CD4-positive, CD25-positive, alpha-beta regulatory T cell (primary cell): Measurements from ENCODE around the gene DAP3. TPM values are rescaled to one million over a fixed set of nuclear protein-coding genes. Genes with fewer than 3 reads are reported as not detected.
"Not testable (repeated sequence)": the region's sequence is repeated elsewhere in the genome, so short reads cannot be mapped to it uniquely, and the experiment has no call there.

Experiments used
- ATAC-seq, 2 donors: fragments of 150-1000 bp; cut with Tn5 transposase; one replicate each; pipeline ENCODE4 v1.10.0; 2021; ENCODE audit warnings: low read depth in 2 of 2, moderate number of reproducible peaks in 2 of 2, moderate library complexity in 1 of 2
- DNase-seq, 3 donors: peaks; one replicate each; pipeline versions ENCODE4 v3.0.0 to v3.0.0-alpha.2; 2012 to 2022; ENCODE audit warnings: mixed read lengths in 1 of 3
- H3K27ac ChIP-seq: one replicate; pipeline ENCODE4 v1.7.0; 2013; ENCODE audit warnings: mild to moderate bottlenecking, low read length; ENCODE audit not compliant: insufficient read depth, poor library complexity, severe bottlenecking
- H3K27me3 ChIP-seq: one replicate; pipeline ENCODE4 v1.7.0; 2013; ENCODE audit warnings: low read length; ENCODE audit not compliant: control insufficient read depth, insufficient read depth
- H3K36me3 ChIP-seq: one replicate; pipeline ENCODE4 v1.7.0; 2013; ENCODE audit warnings: mild to moderate bottlenecking, low read length, moderate library complexity; ENCODE audit not compliant: control insufficient read depth, insufficient read depth
- H3K4me1 ChIP-seq: 2 replicates; pipeline ENCODE4 v1.7.0; 2013; ENCODE audit warnings: mild to moderate bottlenecking, low read length; ENCODE audit not compliant: insufficient read depth, control insufficient read depth, poor library complexity, severe bottlenecking
- H3K4me3 ChIP-seq: one replicate; pipeline ENCODE4 v1.7.0; 2013; ENCODE audit warnings: low read depth, mild to moderate bottlenecking, low read length, moderate library complexity
- H3K9me3 ChIP-seq, 2 experiments: 1 replicate in 1 of 2; 2 replicates in 1 of 2; pipeline ENCODE4 v1.7.0; 2013; ENCODE audit warnings: low read length in 2 of 2, mild to moderate bottlenecking in 1 of 2, moderate library complexity in 1 of 2; ENCODE audit not compliant: control insufficient read depth in 2 of 2
- H3K27ac Mint-ChIP-seq, 3 donors: one replicate each; pipeline ENCODE4 v1.8.0; 2020 to 2022; ENCODE audit warnings: mild to moderate bottlenecking in 3 of 3, mixed read lengths in 3 of 3, moderate library complexity in 2 of 3
- H3K27me3 Mint-ChIP-seq: one replicate; pipeline ENCODE4 v1.8.0; 2022; ENCODE audit warnings: mild to moderate bottlenecking, mixed read lengths
- H3K36me3 Mint-ChIP-seq: one replicate; pipeline ENCODE4 v1.8.0; 2020; ENCODE audit warnings: mixed read lengths
- H3K4me1 Mint-ChIP-seq, 4 donors: one replicate each; pipeline ENCODE4 v1.8.0; 2020 to 2022; ENCODE audit warnings: mixed read lengths in 4 of 4, mild to moderate bottlenecking in 1 of 4
- H3K4me3 Mint-ChIP-seq, 4 donors: one replicate each; pipeline ENCODE4 v1.8.0; 2020 to 2022; ENCODE audit warnings: mild to moderate bottlenecking in 4 of 4, mixed read lengths in 4 of 4, moderate library complexity in 3 of 4
- H3K9me3 Mint-ChIP-seq, 7 donors: one replicate each; pipeline ENCODE4 v1.8.0; 2020 to 2022; ENCODE audit warnings: mixed read lengths in 7 of 7, mild to moderate bottlenecking in 3 of 7, moderate library complexity in 2 of 7
- polyA plus RNA-seq, 4 donors: library from polyadenylated mRNA; unstranded; fragments of 300-500 nt; fragmentation: Illumina TruSeq; gene quantifications; one replicate each; pipeline ENCODE4 v1.2.3, GENCODE V29; 2021
- total RNA-seq: library from RNA; stranded (reverse); gene quantifications from one replicate; pipeline ENCODE4 v1.2.3, GENCODE V29; 2022

The DAP3 gene
- total and polyA plus RNA-seq, 5 donors from 2014 or later: 117 to 133 (median 122) TPM

DNA sequence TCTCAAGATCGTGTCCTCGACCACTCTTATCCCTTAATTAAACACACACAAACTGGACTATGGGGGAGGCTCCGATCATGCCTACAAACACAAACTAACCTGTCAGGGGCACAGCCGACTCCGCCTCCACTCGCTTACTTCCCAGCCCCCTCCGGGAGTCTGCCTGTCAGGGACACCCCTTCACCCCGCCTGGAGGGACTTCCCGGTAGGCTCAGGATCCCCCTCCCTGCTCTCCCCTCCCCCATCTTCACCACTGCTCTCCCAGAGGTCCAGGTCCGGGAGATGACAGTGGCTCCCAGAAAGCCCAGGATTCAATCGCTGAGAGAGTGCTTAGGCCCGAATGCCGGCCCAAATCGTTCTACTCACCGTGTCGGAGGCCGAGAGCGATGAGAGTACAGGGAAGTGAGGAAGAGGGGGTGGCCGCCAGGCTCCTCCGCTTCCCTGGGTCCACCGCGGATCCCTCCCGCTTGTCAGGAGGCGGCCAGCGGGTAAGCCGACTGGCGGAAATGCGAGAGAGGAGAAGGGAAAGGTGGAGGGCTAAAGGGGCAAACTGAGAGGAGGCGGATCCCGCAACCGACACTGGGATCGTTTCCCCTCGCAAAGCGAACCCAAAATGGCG, 1.1 kb upstream of the DAP3 start:
- Histone ChIP-seq H3K4me3 (peak overlapping the region; percentile 93), H3K27ac (peak overlapping the region; percentile 86), H3K4me1 (peaks cover 46% of the 10 kb centered on the region), H3K36me3 (peaks cover 12% of the 10 kb centered on the region)
- Mint-ChIP-seq H3K4me3 (peak overlapping the region; percentile 97 to 99 (median 98)), H3K27ac (peak overlapping the region; percentile 93 to 98 (median 94)), H3K36me3 (peaks cover 18% of the 10 kb centered on the region), H3K4me1 (peaks cover 23 to 75% (median 53%) of the 10 kb centered on the region in 4 donors)
- not testable (repeated sequence) for DNase-seq, ATAC-seq, H3K27me3 Mint-ChIP-seq, H3K9me3 ChIP-seq, H3K9me3 Mint-ChIP-seq, H3K27me3 ChIP-seq

DNA sequence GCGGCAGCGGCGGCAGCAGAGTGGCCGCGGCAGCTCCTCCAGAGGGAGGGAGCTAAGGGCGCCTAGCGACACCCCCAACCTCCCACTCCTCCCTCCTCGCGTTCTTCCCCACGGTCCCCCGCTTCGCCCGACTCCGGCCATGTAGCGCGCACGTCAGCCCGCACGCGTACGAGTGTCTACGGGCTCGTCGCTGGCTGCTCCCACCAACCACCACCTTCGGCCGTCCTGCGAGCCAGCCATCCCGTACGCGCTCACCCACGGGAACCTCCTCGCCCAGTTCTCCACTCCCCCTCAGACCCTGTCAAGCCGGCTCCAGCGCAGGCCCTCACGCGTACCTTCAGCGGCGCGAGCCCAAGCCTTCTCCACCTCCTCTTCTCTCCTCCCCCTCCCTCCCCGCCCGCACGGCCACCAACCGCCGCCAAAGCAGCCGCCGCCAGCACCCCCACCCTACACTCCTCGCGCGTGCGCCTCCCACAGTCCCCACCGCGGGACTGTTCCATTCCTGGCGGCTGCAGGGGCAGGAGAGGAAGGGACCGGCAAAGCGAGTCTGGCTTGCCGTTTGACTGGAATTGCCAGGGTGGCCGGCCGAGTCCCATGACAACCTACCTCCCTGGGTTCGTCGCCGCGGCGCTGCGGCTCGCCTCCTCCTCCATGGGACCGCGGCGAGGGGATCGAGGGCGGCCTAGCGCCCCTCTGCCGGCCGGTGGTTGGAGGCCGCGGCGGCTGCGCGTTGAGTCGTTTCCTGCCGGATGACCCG, 389 bp upstream of the DAP3 start, which contains the start of gene YY1AP1:
Gene YY1AP1, minus strand, starts transcription at position 451 of the 757 bp plus-strand sequence. CDS start 8,338 bp downstream, outside the sequence.
- peak within 1 kb of the TSS; percentile 86 for H3K27ac ChIP-seq
- H3K27me3 Mint-ChIP-seq: no peaks in the 10 kb centered on the region
- no peaks in the 10 kb centered on the region for H3K9me3 ChIP-seq
- peaks cover 19% of the 10 kb centered on the region for H3K36me3 Mint-ChIP-seq
- peak within 1 kb of the TSS; percentile 97 to 99 (median 98) for H3K4me3 Mint-ChIP-seq
- DNase-seq (peak; percentile 84 to 95 (median 94)), ATAC-seq (peak; percentile 89 to 91)
- H3K9me3 Mint-ChIP-seq: peaks cover 0 to 1% (median 0%) of the 10 kb centered on the region in 7 donors
- peaks cover 23 to 75% (median 55%) of the 10 kb centered on the region in 4 donors for H3K4me1 Mint-ChIP-seq
- H3K4me1 ChIP-seq: peaks cover 50% of the 10 kb centered on the region
- H3K27ac Mint-ChIP-seq: peak within 1 kb of the TSS; percentile 93 to 98 (median 94)
- no peaks in the 10 kb centered on the region for H3K27me3 ChIP-seq
- H3K4me3 ChIP-seq: peak within 1 kb of the TSS; percentile 93
- peaks cover 8% of the 10 kb centered on the region for H3K36me3 ChIP-seq

GRCh38 chr1:155691992-155692528, 3.2 kb downstream of the DAP3 start:
- H3K36me3 ChIP-seq: peaks cover 8% of the 10 kb centered on the region
- Mint-ChIP-seq H3K9me3 (peaks cover 0 to 1% (median 0%) of the 10 kb centered on the region in 7 donors), H3K36me3 (peaks cover 32% of the 10 kb centered on the region), H3K4me1 (peaks cover 33 to 71% (median 52%) of the 10 kb centered on the region in 4 donors), H3K4me3 (peak overlapping the region in 3 of 4 donors; percentile 29 to 99 (median 75)), H3K27ac (no peak overlapping the region), H3K27me3 (no peaks in the 10 kb centered on the region)
- H3K27me3 ChIP-seq: no peaks in the 10 kb centered on the region
- H3K4me1 ChIP-seq: peaks cover 41% of the 10 kb centered on the region
- no peak overlapping the region for H3K4me3 ChIP-seq
- H3K9me3 ChIP-seq: no peaks in the 10 kb centered on the region
- DNase-seq (no peak), ATAC-seq (no peak)
- H3K27ac ChIP-seq: no peak overlapping the region

DNA sequence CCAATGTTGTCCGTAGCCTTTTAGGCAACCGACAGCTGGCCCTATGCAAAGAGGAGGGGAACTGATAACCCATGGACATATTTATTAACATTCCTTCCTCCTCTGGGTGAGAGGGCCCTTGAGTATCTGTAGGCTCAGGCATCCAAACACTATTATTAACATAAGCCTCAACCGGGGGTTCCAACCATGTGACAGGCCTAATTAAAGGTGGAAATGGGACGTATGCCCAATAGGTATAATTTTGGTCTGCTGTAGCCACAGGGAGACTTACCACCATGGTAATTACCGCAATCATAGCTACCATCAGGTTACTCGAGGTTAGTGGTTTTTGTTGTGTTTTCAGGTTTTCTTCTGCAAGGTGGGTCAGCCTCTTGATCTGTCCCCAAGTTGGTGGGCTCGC, 5.3 kb downstream of the DAP3 start:
- DNase-seq (no peak), ATAC-seq (no peak)
- H3K36me3 Mint-ChIP-seq: peaks cover 36% of the 10 kb centered on the region
- Histone ChIP-seq H3K36me3 (peaks cover 8% of the 10 kb centered on the region), H3K4me1 (peaks cover 41% of the 10 kb centered on the region), H3K27ac (no peak overlapping the region), H3K27me3 (no peaks in the 10 kb centered on the region), H3K9me3 (no peaks in the 10 kb centered on the region), H3K4me3 (no peak overlapping the region)
- H3K27ac Mint-ChIP-seq: peak overlapping the region in 1 of 3 donors; percentile 60
- no peaks in the 10 kb centered on the region for H3K9me3 Mint-ChIP-seq
- H3K4me1 Mint-ChIP-seq: peaks cover 33 to 87% (median 65%) of the 10 kb centered on the region in 4 donors
- peak overlapping the region in 2 of 4 donors; percentile 27 to 29 for H3K4me3 Mint-ChIP-seq
- H3K27me3 Mint-ChIP-seq: no peaks in the 10 kb centered on the region

GRCh38 chr1:155695072-155695471, 6.2 kb downstream of the DAP3 start:
- DNase-seq (no peak), ATAC-seq (no peak)
- peak overlapping the region in 3 of 4 donors; percentile 10 to 52 (median 38) for H3K4me3 Mint-ChIP-seq
- Histone ChIP-seq H3K4me3 (no peak overlapping the region), H3K27ac (no peak overlapping the region), H3K36me3 (peaks cover 8% of the 10 kb centered on the region), H3K4me1 (peaks cover 35% of the 10 kb centered on the region), H3K9me3 (no peaks in the 10 kb centered on the region), H3K27me3 (no peaks in the 10 kb centered on the region)
- H3K27ac Mint-ChIP-seq: no peak overlapping the region
- H3K27me3 Mint-ChIP-seq: no peaks in the 10 kb centered on the region
- H3K36me3 Mint-ChIP-seq: peaks cover 36% of the 10 kb centered on the region
- peaks cover 28 to 86% (median 63%) of the 10 kb centered on the region in 4 donors for H3K4me1 Mint-ChIP-seq
- H3K9me3 Mint-ChIP-seq: no peaks in the 10 kb centered on the region

DNA sequence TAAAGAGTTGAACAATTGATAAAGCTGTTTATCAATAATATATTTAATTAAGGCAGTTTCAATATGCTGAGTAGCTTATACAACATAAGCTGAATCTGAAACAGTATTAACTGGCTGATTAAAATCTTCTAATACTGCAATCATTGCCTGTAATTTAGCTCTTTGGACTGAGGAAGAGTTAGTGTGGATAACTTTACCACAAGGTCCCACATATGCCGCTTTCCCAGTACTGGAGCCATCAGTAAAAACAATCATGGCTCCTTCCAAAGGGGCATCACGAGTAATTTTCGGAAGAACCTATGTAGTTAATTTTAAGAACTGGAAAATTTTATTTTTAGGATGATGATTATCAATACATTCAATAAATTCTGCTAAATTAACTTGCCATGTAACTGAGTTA, 6.7 kb downstream of the DAP3 start:
- Histone ChIP-seq H3K4me3 (no peak overlapping the region), H3K4me1 (peaks cover 31% of the 10 kb centered on the region), H3K9me3 (no peaks in the 10 kb centered on the region), H3K27me3 (no peaks in the 10 kb centered on the region), H3K27ac (no peak overlapping the region), H3K36me3 (peaks cover 8% of the 10 kb centered on the region)
- no peaks in the 10 kb centered on the region for H3K9me3 Mint-ChIP-seq
- H3K36me3 Mint-ChIP-seq: peaks cover 36% of the 10 kb centered on the region
- peaks cover 27 to 83% (median 57%) of the 10 kb centered on the region in 4 donors for H3K4me1 Mint-ChIP-seq
- H3K4me3 Mint-ChIP-seq: peak overlapping the region in 1 of 4 donors; percentile 52
- DNase-seq (no peak), ATAC-seq (no peak)
- H3K27me3 Mint-ChIP-seq: no peaks in the 10 kb centered on the region
- no peak overlapping the region for H3K27ac Mint-ChIP-seq

DNA sequence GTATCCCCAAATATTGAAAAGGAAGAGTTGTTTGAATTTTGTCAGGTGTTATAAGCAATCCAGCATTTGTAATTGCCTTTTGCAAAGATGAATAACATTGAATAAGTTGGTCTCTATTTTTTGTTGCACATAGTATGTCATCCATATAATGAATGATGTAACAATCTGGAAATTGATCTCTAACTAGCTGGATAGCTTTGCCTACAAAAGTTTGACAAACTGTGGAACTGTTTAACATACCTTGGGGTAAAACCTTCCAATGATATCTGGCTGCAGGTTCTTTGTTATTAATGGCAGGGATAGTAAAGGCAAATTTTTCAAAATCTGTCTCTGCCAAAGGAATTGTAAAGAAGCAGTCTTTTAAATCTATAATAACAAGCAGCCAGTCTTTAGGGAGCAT, 7.6 kb downstream of the DAP3 start:
- H3K27me3 ChIP-seq: no peaks in the 10 kb centered on the region
- peaks cover 8% of the 10 kb centered on the region for H3K36me3 ChIP-seq
- no peak overlapping the region for H3K27ac ChIP-seq
- DNase-seq (no peak), ATAC-seq (no peak)
- Mint-ChIP-seq H3K36me3 (peaks cover 30% of the 10 kb centered on the region), H3K9me3 (no peaks in the 10 kb centered on the region), H3K27ac (no peak overlapping the region), H3K4me1 (peaks cover 21 to 74% (median 55%) of the 10 kb centered on the region in 4 donors), H3K4me3 (peak overlapping the region in 1 of 4 donors; percentile 27), H3K27me3 (no peaks in the 10 kb centered on the region)
- no peaks in the 10 kb centered on the region for H3K9me3 ChIP-seq
- peak overlapping the region; percentile 11 for H3K4me3 ChIP-seq
- peaks cover 22% of the 10 kb centered on the region for H3K4me1 ChIP-seq
